HUDEP-2 (cell line): ENCODE results near the gene B3GAT1.
"Not testable (repeated sequence)": the region's sequence is repeated elsewhere in the genome, so short reads cannot be mapped to it uniquely, and the experiment has no call there.

Experiments used
- DNase-seq, 76 experiments: peaks; one replicate each; lab custom pipeline; 2025; ENCODE audit not compliant: unreplicated experiment in 76 of 76; lab: John Stamatoyannopoulos, UW

B3GAT1 gene, protein sequence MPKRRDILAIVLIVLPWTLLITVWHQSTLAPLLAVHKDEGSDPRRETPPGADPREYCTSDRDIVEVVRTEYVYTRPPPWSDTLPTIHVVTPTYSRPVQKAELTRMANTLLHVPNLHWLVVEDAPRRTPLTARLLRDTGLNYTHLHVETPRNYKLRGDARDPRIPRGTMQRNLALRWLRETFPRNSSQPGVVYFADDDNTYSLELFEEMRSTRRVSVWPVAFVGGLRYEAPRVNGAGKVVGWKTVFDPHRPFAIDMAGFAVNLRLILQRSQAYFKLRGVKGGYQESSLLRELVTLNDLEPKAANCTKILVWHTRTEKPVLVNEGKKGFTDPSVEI

DNA sequence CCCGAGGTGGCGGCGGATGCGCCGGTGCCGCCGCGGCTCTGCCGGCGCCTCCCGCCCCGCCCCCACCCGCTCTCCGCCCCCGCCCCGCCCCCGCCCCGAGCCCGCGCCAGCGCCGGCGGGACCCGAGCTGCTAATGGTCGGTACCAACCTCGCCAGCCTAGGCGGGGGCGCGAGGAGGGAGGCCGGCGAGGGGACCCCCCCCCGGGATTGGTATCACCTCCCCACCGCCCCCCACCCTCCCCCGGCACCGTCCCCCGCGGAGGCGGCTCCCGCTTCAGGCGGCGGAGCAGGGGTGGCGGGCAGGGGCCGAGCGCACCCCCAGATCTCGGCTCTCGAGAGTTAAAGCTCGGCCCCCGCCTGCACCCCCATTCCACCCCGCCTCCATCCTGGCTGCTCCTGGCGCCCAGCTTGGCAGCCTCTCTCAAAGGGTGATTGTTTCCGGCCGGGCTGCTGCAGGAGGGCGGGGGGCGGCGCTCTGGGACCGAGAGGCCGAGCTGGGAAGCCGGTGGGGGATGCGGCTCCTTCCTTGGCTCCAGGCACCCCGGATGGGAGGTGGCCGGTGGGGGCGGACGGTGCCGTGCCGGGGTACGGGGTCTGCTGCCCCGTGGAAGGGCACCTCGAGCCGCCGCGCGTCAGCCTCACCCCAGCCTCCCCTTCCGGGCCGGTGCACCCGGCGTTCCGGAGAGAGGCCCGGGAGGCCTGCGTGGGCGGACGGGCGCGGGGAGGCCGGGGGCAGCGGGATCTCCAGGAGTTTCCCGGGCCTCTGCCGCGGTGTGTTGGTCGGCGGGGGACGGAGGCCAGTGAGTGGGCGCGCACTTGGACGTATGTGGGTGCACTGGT is at the start of gene B3GAT1:
Gene B3GAT1 (minus strand): TSS at position 40 of the 840 bp plus-strand sequence. CDS start 24,583 bp downstream, outside the sequence.
- DNase-seq = no peak

GRCh38 chr11:134461621-134462020 is 49.6 kb upstream of the B3GAT1 start:
- DNase-seq = no peak

DNA sequence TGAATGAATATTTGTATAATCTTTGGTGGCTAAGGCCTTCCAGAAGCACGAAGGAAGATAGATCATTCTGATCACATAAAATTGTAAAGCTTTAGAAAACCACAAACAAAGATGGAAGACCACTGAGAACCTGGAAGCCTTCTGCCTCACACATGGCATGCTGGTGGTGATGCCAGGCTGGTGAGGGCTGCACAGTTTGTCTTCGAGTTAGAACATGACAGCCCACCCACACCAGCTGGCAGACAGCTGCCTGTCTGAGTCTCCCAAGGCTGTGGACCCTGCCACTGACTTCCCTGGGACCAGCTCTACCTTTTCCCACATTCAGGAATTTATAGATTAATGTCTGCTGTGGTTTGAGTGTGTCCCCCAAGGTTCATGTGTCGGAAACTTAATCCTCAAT is 48.8 kb upstream of the B3GAT1 start:
- DNase-seq = no peak

DNA sequence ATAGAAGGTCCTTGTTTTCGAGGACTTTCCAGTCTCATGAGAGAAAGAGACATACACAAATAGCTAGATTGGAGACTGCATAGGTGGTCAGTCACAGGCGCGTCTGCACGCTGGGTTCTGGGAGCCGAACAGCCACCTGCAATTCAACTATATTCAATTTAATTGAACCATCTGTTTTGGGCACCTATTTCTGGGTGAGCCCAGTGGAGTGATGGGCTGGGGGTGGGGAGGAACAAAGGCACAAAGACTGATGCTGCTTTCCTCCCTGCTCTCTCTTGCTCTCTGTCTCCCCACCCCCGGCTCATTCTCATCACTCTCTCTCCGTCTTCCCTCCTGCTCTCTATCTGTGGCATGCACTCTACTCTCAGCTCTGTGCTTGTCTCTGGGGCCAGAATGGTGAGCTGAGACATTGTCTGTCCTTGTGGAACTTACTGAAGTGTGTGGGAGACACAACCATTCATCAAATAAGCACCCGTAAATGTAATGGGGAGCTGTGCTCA is 48.1 kb upstream of the B3GAT1 start:
- no peak for DNase-seq

GRCh38 chr11:134459246-134460061 is 47.4 kb upstream of the B3GAT1 start:
- no peak for DNase-seq

DNA sequence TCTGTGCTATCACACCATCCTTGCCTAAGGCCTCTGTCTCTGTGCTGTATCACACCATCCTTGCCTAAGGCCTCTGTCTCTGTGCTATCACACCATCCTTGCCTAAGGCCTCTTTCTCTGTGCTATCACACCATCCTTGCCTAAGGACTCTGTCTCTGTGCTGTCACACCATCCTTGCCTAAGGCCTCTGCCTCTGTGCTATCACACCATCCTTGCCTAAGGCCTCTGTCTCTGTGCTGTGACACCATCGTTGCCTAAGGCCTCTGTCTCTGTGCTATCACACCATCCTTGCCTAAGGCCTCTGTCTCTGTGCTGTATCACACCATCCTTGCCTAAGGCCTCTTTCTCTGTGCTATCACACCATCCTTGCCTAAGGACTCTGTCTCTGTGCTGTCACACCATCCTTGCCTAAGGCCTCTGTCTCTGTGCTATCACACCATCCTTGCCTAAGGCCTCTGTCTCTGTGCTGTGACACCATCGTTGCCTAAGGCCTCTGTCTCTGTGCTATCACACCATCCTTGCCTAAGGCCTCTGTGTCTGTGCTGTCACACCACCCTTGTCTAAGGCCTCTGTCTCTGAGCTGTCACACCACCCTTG is 45.5 kb upstream of the B3GAT1 start:
- not testable (repeated sequence) for DNase-seq

GRCh38 chr11:134455516-134455915 is 43.5 kb upstream of the B3GAT1 start:
- DNase-seq = no peak

GRCh38 chr11:134454146-134454690 is 42.2 kb upstream of the B3GAT1 start:
- no peak for DNase-seq

DNA sequence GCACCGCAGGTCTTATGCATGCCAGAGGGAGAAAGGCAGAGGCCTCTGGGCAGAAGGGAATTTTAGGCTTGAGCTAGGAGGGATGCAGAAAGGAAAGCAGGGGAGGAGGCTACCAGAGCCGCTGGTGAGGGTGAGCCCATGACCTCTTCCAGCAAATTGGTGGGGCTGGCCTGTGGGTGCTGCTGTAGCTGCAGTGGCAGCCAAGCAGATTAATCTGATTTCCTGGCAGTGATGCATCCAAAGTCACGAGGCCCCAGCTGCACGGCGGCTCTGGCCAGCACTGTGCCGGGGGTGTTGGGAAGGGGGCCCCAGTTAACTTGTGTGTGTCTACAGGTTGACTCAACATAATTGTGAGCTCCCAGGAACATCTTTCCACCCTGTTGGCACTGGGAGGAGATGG is 41.4 kb upstream of the B3GAT1 start:
- no peak for DNase-seq

- no peak for DNase-seq
These were observed 40.8 kb upstream of the B3GAT1 start for GRCh38 chr11:134452838-134453155.

DNA sequence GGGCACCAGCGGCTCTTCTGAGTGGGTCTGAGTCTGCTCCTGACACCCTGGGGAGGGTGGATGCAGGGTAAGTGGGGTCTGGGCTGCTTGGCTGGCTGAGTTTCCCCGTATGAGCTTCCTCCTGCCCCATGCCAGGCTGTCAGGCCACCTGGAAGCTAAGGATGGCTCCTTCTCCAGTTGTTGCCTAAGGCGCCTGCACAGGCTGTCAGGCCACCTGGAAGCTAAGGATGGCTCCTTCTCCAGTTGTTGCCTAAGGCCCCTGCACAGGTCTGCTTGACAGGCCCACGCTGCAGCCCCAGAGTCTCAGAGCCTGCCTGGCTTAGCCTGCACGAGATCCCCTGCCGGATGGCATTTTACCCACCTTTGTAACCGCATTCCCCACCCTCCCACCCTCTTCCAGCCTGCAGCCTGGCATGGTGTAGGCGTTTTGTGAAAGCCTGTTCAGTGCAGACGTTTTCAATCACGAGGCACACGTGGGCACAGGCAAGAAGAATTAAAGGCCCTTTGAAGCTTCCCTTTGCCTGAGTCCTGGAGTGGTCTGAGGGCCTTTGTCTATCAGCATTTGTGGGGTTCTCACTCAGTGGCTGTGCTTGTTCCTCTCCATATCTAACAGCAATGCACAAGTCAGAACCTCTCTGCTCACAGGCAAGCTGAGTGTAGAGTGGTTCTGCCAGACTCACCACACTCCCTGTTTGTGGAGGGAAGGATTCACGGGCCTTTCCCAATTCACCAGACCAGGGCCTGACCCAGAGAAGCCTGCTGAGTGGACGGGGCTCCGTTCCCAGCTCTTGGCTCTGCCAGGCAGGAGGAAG is 40.2 kb upstream of the B3GAT1 start:
- no peak for DNase-seq

DNA sequence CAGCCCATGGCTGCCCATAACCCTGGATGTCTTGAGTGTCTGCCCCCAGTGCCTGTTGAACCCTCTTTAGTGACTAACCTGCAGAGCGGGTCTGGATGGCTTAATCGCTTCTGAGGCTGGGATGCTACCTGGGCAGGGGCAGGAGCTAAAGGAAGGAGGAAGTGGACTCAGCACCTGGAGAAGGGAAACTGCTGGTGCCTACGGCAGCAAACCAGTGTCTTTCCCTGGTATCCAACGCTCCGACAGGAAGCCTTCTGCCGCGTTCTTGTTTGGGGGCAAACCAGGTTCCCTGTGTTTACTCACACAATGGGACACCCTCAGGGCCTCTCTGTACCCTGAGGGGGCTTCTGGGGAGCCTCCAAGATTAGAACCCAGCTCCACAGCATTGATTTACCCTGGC is 38.1 kb upstream of the B3GAT1 start:
- DNase-seq = no peak

- no peak for DNase-seq
These were observed 37.7 kb upstream of the B3GAT1 start for GRCh38 chr11:134449713-134450112.

DNA sequence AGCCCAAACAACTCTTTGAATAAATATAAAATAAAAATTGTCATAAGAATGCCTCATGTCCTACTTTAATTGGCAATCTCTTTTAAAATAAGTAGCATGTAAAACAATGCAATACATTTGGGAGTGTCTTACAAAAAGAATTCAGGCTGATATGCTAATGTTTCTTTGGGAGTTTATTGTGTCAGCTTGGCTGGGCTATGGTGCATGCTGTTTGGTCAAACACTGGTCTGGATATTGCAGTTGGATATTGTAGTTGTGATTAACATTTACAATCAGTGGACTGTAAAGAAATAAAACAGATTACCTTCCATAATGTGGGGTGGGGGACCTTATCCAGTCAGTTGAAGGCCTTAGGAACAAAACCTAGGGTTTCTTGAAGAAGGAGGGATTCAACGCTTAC is 37.0 kb upstream of the B3GAT1 start:
- DNase-seq = no peak

DNA sequence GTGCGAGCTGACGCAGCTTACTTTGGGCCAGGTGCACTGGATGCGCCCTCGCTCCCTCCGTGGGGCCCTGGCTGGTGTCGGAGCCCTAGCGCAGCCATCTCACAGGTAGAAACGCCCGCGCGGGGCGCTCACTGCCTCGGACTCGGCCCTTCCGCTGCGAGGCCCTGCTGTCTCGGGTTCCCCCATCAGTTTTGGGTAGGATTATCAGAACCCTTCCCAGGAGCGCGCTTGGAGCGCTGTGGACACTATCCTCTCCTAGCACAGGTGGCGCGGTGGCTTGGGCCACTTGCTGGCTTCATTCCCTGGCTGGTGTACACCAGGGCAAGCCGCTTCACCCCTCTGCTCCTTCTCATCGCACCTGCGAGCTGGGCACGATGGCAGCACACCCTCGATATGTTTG is 35.7 kb upstream of the B3GAT1 start:
- no peak for DNase-seq

DNA sequence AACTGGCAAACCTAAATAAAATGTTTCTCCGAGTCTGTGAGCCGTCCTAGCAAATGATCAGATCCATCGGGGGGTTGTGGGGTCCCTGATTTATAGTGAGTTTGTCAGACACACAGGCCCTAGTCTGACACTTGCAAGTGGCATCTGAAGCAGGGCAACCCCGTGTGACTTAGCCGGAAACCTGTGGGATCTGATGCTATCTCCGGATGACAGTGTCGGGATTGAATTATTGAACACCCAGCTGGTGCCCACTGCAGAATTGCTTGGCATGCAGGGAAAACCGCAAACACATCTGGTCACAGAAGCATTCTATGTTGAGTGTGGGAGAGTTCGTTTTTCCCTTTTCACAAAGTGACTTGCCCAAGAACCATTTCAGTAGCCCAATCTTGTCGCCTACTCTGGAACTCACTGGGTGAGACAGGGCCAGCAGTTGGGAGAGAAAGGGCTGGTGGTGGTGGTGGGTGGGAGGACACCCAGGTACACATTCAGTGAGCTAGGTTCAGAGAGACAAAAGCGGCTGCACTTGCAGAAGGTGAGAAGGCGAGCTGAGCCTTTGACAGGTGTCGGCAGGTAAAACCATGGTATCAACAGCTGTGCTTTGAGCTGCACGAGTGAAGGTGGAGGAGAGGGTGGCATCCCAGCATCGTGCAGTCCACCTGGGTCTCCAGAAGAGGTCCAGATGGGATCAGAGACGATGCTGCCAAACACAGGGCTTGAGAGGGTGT is 33.7 kb upstream of the B3GAT1 start:
- no peak for DNase-seq

DNA sequence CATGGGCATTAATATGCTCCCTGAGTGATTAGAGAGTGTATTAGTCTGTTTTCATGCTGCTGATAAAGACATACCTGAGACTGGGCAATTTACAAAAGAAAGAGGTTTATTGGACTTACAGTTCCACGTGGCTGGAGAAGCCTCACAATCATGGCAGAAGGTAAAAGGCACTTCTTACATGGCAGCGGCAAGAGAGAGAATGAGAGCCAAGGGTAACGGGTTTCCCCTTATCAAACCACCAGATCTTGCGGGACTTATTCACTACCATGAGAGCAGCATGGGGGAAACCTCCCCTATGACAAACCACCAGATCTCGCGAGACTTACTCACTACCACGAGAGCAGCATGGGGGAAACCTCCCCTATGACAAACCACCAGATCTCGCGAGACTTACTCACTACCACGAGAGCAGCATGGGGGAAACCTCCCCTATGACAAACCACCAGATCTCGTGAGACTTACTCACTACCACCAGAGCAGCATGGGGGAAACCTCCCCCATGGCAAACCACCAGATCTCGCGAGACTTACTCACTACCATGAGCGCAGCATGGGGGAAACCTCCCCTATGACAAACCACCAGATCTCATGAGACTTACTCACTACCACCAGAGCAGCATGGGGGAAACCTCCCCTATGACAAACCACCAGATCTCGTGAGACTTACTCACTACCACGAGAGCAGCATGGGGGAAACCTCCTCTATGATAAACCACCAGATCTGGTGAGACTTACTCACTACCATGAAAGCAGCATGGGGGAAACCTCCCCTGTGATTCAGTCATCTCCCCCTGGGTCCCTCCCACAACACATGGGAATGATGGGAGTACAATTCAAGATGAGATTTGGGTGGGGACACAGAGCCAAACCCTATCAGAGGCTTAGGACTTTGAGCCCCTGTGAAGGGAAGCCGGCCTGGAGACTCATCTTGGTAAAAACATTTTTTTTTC is 32.4 kb upstream of the B3GAT1 start:
- DNase-seq = not testable (repeated sequence)

GRCh38 chr11:134443246-134443645 is 31.2 kb upstream of the B3GAT1 start:
- DNase-seq = no peak
